ENCODE data around the gene FBXO42.
"Not testable (repeated sequence)": the region's sequence is repeated elsewhere in the genome, so short reads cannot be mapped to it uniquely, and the experiment has no call there.

FBXO42 gene

DNA sequence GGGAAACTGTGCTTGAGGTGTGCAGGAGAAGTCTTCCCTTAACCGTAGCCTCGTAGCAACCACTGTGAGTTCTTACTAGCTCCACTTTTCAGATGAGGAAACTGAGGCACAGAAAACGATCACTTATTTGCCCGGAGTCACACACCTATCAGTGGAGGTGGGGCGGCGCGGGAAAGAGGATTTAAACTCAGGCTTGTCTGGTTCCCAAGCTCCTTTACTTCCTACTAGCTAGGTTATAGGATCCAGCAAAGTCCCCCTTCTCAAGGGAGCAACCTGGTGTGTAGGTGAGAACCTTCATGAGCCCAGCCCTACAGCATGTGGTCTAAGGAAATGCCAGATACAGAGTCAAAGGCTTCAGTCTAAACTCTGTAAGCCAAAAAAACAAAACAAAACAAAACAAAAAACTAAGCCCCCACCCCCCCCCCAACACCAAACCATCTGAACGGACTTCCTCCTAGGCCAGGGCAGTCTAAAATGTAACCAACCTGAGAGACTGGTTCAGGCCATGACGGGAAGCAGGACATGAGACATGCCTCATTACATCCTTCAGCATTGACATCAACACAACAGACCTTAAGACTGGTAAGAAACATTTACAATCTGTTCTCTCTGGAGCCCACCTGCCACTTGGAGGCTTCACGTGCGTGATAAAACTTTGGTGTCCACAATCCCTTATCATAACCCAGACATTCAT, 709 bp upstream of the FBXO42 start:
- TF ChIP-seq, protein P1, sequence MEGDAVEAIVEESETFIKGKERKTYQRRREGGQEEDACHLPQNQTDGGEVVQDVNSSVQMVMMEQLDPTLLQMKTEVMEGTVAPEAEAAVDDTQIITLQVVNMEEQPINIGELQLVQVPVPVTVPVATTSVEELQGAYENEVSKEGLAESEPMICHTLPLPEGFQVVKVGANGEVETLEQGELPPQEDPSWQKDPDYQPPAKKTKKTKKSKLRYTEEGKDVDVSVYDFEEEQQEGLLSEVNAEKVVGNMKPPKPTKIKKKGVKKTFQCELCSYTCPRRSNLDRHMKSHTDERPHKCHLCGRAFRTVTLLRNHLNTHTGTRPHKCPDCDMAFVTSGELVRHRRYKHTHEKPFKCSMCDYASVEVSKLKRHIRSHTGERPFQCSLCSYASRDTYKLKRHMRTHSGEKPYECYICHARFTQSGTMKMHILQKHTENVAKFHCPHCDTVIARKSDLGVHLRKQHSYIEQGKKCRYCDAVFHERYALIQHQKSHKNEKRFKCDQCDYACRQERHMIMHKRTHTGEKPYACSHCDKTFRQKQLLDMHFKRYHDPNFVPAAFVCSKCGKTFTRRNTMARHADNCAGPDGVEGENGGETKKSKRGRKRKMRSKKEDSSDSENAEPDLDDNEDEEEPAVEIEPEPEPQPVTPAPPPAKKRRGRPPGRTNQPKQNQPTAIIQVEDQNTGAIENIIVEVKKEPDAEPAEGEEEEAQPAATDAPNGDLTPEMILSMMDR (IDR thresholded peaks at IDR 0.05; ENCODE audit: low read depth, low read length): no peak
- H3K4me3 ChIP-seq (ENCODE audit: low read depth, low read length): peak overlapping the region; percentile 97

DNA sequence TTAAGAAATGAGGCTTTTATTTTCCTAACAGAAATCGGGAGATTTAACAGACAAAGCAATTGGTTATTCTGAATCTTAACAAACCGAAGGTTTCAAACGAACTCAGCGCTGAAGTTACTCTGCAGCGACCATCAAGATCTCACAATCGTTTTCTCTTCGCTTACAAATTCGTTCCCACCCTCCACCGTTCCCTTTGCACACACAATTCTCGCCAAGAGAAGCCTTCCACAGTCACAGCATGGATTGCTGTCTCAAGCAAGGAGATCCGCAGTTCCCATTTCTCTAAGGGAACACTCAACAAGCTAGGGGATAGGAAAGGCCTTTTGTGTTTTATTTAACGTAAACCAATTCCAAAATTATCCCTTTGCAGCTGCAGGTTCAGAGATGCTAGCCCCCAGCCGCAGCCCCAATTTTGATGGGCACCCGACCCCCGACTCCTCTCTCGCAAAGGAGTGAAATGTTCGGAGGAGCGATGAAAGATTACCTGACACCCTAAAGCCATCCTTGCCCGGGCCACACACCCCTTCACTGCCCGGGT, 755 bp downstream of the FBXO42 start:
- peak overlapping the region; percentile 97 for H3K4me3 ChIP-seq (ENCODE audit: low read depth, low read length)
- TF ChIP-seq, protein P1 (IDR thresholded peaks at IDR 0.05; ENCODE audit: low read depth, low read length): no peak

DNA sequence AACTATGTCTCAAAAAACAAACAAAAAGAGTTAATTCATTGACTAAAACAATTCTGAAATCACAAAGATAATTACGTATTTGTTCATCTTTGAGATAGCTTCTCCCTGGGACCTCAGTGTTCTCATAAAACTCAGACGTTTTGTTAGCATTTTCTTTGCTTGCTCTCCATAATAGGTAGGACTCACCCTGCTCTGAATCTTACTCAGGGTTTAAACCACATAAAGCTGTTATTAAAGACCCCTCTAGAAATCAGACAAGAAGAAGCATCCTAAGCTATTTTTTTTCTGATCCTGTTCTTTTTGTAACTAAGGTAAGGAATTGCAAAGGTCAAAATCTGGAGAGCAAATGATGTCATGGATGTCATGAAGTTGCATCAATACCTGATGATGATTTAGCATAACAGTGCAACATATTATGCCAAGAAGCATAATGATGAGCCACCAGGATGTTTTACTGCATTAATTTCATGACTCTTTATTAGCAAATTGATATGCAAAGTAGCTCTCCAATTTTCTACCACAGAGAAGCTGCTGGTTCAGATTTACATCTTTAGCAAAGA, 2.4 kb downstream of the FBXO42 start:
- H3K4me3 ChIP-seq (ENCODE audit: low read depth, low read length): peak overlapping the region; percentile 97
- TF ChIP-seq, protein P1 (IDR thresholded peaks at IDR 0.05; ENCODE audit: low read depth, low read length): no peak

DNA sequence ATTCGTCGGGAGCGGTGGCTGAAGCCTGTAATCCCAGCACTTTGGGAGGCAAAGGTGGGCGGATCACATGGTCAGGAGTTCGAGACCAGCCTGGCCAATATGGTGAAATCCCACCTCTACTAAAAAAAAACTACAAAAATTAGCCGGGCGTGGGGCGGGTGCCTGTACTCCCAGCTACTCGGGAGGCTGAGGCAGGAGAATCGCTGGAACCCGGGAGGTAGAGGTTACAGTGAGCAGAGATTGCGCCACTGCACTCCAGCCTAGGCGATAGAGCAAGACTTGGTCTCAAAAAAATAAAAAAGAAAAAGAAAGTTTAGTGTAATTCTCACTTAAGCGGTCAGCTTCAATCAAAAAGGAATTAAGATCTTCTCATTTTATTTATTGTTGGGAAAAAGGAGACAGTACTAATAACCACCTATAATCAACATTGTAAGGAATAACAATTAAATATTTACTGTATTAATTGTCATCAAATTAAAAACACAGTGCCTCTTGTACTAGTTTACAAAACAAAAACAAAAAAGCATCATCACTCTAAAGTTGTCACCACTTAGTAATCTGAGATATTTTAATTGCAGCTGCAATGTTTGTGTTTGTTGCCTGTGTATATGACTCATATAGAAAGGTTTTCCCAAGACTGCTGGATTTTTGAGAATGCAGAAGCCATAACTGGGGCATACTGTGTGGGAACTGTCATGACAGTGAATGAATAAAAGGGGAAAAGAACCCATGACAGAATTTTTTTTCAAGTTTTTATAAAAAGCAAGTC, 3.7 kb downstream of the FBXO42 start:
- TF ChIP-seq, protein P1 (IDR thresholded peaks at IDR 0.05; ENCODE audit: low read depth, low read length): no peak
- H3K4me3 ChIP-seq (ENCODE audit: low read depth, low read length): no peak overlapping the region

DNA sequence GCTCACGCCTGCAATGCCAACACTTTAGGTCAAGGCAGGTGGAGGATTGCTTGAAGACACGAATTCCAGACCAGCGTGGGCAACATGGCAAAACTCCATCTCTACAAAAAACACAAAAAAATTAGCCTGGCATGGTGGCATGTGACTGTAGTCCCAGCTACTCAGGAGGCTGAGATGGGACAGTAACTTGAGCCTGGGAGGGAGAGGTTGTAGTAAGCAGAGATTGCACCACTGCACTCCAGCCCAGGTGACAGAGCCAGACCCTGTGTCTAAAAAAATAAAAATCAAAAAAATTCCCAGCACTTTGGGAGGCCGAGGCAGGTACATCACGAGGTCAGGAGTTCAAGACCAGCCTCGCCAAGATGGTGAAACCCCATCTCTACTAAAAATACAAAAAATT, 9.0 kb downstream of the FBXO42 start:
- H3K4me3 ChIP-seq (ENCODE audit: low read depth, low read length): not testable (repeated sequence)

DNA sequence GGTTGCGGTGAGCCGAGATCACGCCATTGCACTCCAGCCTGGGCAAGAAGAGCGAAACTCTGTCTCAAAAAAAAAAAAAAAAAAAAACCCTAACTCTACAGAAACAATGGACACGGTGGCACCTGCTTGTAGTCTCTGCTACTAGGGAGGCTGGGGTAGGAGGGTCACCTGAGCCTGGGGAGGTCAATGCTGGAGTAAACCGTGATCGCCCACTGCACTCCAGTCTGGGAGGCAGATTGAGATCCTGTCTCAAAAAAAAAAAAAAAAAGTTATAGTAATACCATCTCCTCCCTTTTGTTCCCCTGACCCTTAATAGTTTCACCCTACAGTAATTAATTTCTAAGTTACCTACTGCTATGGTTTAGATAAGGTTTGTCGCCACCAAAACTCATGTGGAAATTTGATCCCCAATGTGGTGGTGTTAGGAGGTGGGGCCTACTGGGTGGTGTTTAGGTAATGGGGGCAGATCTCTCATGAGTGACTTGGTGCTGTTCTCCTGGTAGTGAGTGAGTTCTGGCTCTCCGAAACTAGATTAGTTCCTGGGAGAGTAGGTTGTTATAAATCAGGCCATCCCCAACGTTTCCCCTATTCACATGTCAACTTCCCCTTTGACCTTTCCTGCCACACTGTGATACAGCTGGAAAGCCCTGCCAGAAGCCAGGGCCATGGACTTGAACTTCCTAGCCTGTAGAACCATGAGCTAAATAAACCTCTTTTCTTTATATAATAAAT, 9.8 kb downstream of the FBXO42 start:
- TF ChIP-seq, protein P1 (IDR thresholded peaks at IDR 0.05; ENCODE audit: low read depth, low read length): no peak
- no peak overlapping the region for H3K4me3 ChIP-seq (ENCODE audit: low read depth, low read length)

DNA sequence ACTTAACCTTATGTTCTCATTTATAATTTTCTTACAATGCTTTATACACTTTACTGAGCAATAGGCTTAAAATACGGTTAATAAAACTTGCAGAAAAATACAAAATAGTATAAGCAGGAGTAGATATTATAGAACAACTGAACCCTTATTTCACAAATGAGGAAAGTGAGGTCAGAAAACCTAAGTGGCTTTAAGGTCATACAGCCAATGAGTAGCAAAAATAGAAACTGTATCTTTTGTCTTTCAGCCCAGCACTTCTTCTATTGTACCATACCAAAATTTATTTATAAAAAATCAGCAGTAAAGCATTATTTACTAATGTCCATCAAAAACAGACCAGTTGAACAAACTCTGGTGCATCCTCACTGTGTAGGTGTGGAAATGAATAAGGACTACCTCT, 11.6 kb downstream of the FBXO42 start:
- TF ChIP-seq, protein P1 (IDR thresholded peaks at IDR 0.05; ENCODE audit: low read depth, low read length): no peak
- no peak overlapping the region for H3K4me3 ChIP-seq (ENCODE audit: low read depth, low read length)
